ENCODE measurements around the gene PAN2.

DNA sequence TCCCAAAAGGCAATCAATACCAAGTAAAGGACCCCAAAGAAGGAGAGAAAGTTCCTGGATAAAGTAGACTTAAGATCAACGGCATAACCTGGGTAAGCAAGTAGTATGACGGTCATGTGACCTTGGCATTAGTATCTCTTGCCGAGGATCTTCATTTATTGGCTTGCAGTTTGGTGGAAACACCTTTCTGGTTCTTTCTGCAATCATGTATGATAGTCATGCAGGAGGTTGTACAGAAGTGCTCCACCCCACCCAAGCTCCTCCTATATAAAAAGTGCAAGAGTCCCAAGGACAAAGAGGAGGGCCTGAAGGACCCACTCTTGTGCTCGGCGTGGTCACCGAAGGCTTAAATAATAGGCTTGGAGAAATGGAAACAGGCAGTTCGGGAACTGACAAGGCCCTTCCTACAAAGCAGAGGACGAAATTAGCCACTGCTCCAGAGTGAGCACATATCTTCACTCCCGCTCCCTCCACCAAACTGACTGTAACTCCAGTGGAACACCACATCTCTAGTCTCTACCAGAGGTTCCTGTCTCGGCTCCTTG lies 34.4 kb downstream of the PAN2 start:
- TF ChIP-seq, protein P1, sequence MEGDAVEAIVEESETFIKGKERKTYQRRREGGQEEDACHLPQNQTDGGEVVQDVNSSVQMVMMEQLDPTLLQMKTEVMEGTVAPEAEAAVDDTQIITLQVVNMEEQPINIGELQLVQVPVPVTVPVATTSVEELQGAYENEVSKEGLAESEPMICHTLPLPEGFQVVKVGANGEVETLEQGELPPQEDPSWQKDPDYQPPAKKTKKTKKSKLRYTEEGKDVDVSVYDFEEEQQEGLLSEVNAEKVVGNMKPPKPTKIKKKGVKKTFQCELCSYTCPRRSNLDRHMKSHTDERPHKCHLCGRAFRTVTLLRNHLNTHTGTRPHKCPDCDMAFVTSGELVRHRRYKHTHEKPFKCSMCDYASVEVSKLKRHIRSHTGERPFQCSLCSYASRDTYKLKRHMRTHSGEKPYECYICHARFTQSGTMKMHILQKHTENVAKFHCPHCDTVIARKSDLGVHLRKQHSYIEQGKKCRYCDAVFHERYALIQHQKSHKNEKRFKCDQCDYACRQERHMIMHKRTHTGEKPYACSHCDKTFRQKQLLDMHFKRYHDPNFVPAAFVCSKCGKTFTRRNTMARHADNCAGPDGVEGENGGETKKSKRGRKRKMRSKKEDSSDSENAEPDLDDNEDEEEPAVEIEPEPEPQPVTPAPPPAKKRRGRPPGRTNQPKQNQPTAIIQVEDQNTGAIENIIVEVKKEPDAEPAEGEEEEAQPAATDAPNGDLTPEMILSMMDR (IDR thresholded peaks at IDR 0.05), result no peak
- TF ChIP-seq POLR2A (IDR thresholded peaks at IDR 0.05) (no peak), POLR2AphosphoS5 (IDR thresholded peaks at IDR 0.05) (no peak)
